Activated CD4-positive, alpha-beta T cell treated with anti-CD3 and anti-CD28 coated beads for 24 hours (primary cell): ENCODE results near the gene PCAT6.
A peak's percentile ranks its signal among the peaks of the same experiment; 100 is the strongest.
"Not testable (repeated sequence)": the region's sequence is repeated elsewhere in the genome, so short reads cannot be mapped to it uniquely, and the experiment has no call there.

Source experiments
- DNase-seq, 2 donors: peaks; one replicate each; pipeline ENCODE4 v3.0.0-alpha.2; 2020; ENCODE audit warnings: low read depth in 2 of 2

PCAT6 gene

GRCh38 chr1:202810615-202811295, at the start of gene PCAT6:
Gene PCAT6, plus strand, starts transcription at chr1:202810954.
- DNase-seq, result peak; percentile 76 to 79

GRCh38 chr1:202762019-202762418, 48.7 kb upstream of the PCAT6 start:
- no peak for DNase-seq

- DNase-seq, result no peak
These were observed 45.0 kb upstream of the PCAT6 start for GRCh38 chr1:202765721-202766120.

GRCh38 chr1:202770135-202770534, 40.6 kb upstream of the PCAT6 start:
- no peak for DNase-seq

- no peak for DNase-seq
These were observed 29.6 kb upstream of the PCAT6 start for GRCh38 chr1:202781180-202781579.

- no peak for DNase-seq
These were observed 23.9 kb upstream of the PCAT6 start for GRCh38 chr1:202786804-202787203.

- DNase-seq, result no peak
These were observed 22.0 kb upstream of the PCAT6 start for GRCh38 chr1:202788800-202789199.

GRCh38 chr1:202791077-202791747, 19.5 kb upstream of the PCAT6 start:
- no peak for DNase-seq

GRCh38 chr1:202794051-202794740, 16.6 kb upstream of the PCAT6 start:
- no peak for DNase-seq

GRCh38 chr1:202794931-202795330, 15.8 kb upstream of the PCAT6 start:
- DNase-seq, result not testable (repeated sequence)

GRCh38 chr1:202796670-202797069, 14.1 kb upstream of the PCAT6 start:
- DNase-seq, result no peak

- no peak for DNase-seq
These were observed 12.5 kb upstream of the PCAT6 start for GRCh38 chr1:202798260-202798659.

- DNase-seq, result no peak
These were observed 11.9 kb upstream of the PCAT6 start for GRCh38 chr1:202798792-202799331.

GRCh38 chr1:202800742-202801141, 10.0 kb upstream of the PCAT6 start:
- DNase-seq, result no peak

GRCh38 chr1:202801175-202801574, 9.6 kb upstream of the PCAT6 start:
- DNase-seq, result no peak

- no peak for DNase-seq
These were observed 8.7 kb upstream of the PCAT6 start for GRCh38 chr1:202802034-202802433.

GRCh38 chr1:202802998-202803932, 7.5 kb upstream of the PCAT6 start:
- DNase-seq, result no peak

- no peak for DNase-seq
These were observed 6.6 kb upstream of the PCAT6 start for GRCh38 chr1:202804126-202804525.

- DNase-seq, result no peak
These were observed 4.6 kb upstream of the PCAT6 start for GRCh38 chr1:202805886-202806844.

- no peak for DNase-seq
These were observed 3.8 kb upstream of the PCAT6 start for GRCh38 chr1:202806845-202807450.
